ENCODE data around the gene ANK3. TPM values are rescaled to one million over a fixed set of nuclear protein-coding genes. Genes with fewer than 3 reads are reported as not detected.

Gene ANK3
- polyA plus RNA-seq, 1 donor from 2014 or later = 114 TPM

- no peak overlapping the region for H3K9ac ChIP-seq (ENCODE audit: low read length)
Observed at GRCh38 chr10:60139290-60139689, 250.4 kb downstream of the ANK3 start.

GRCh38 chr10:60138842-60139241 lies 250.8 kb downstream of the ANK3 start:
- H3K27me3 ChIP-seq (ENCODE audit: insufficient read depth, low read depth, low read length) = no peaks in the 10 kb centered on the region
- no peak overlapping the region for H3K4me3 ChIP-seq (ENCODE audit: low read length)
- H2AFZ ChIP-seq (ENCODE audit: low read depth, low read length) = no peak overlapping the region
- no peaks in the 10 kb centered on the region for H4K20me1 ChIP-seq (ENCODE audit: insufficient read depth)
- H3K9ac ChIP-seq (ENCODE audit: low read length) = no peak overlapping the region
- TF ChIP-seq RAD21 (conservative IDR thresholded peaks at IDR 0.05) (no peak), MXI1 (conservative IDR thresholded peaks at IDR 0.05; ENCODE audit: poor library complexity, severe bottlenecking) (no peak), EP300 (conservative IDR thresholded peaks at IDR 0.05; ENCODE audit: poor library complexity, severe bottlenecking) (no peak), POLR2AphosphoS5 (IDR thresholded peaks at IDR 0.05) (no peak), EZH2 (IDR thresholded peaks at IDR 0.05; ENCODE audit: borderline replicate concordance, insufficient read depth, low read length, poor library complexity, severe bottlenecking) (no peak), CTCF (IDR thresholded peaks at IDR 0.05; ENCODE audit: poor library complexity, severe bottlenecking) (no peak), TAF1 (IDR thresholded peaks at IDR 0.05; ENCODE audit: low read depth) (no peak), SMC3 (conservative IDR thresholded peaks at IDR 0.05; ENCODE audit: poor library complexity) (no peak)
- TF ChIP-seq, protein P1, sequence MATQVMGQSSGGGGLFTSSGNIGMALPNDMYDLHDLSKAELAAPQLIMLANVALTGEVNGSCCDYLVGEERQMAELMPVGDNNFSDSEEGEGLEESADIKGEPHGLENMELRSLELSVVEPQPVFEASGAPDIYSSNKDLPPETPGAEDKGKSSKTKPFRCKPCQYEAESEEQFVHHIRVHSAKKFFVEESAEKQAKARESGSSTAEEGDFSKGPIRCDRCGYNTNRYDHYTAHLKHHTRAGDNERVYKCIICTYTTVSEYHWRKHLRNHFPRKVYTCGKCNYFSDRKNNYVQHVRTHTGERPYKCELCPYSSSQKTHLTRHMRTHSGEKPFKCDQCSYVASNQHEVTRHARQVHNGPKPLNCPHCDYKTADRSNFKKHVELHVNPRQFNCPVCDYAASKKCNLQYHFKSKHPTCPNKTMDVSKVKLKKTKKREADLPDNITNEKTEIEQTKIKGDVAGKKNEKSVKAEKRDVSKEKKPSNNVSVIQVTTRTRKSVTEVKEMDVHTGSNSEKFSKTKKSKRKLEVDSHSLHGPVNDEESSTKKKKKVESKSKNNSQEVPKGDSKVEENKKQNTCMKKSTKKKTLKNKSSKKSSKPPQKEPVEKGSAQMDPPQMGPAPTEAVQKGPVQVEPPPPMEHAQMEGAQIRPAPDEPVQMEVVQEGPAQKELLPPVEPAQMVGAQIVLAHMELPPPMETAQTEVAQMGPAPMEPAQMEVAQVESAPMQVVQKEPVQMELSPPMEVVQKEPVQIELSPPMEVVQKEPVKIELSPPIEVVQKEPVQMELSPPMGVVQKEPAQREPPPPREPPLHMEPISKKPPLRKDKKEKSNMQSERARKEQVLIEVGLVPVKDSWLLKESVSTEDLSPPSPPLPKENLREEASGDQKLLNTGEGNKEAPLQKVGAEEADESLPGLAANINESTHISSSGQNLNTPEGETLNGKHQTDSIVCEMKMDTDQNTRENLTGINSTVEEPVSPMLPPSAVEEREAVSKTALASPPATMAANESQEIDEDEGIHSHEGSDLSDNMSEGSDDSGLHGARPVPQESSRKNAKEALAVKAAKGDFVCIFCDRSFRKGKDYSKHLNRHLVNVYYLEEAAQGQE (IDR thresholded peaks at IDR 0.05; ENCODE audit: borderline replicate concordance) = no peak
- H3K4me2 ChIP-seq (ENCODE audit: low read length) = no peak overlapping the region
- no peaks in the 10 kb centered on the region for H3K9me2 ChIP-seq (ENCODE audit: insufficient read depth, low read length)
- no peaks in the 10 kb centered on the region for H3K9me3 ChIP-seq (ENCODE audit: low read length)
- H3K79me2 ChIP-seq (replicated peaks; ENCODE audit: insufficient read depth, low read length) = no peaks in the 10 kb centered on the region
- peaks cover 18% of the 10 kb centered on the region for H3K36me3 ChIP-seq (ENCODE audit: insufficient read depth, low read length)
- no peak overlapping the region for H3K27ac ChIP-seq (ENCODE audit: low read length)
- no peaks in the 10 kb centered on the region for H3F3A ChIP-seq (ENCODE audit: insufficient read depth, low read length, poor library complexity, severe bottlenecking)

More at GRCh38 chr10:60139290-60139689, 250.4 kb downstream of the ANK3 start:
- H3K4me3 ChIP-seq (ENCODE audit: low read length) = no peak overlapping the region
- H2AFZ ChIP-seq (ENCODE audit: low read depth, low read length) = no peak overlapping the region
- H3K9me3 ChIP-seq (ENCODE audit: low read length) = no peaks in the 10 kb centered on the region
- peaks cover 14% of the 10 kb centered on the region for H3K36me3 ChIP-seq (ENCODE audit: insufficient read depth, low read length)
- no peaks in the 10 kb centered on the region for H3F3A ChIP-seq (ENCODE audit: insufficient read depth, low read length, poor library complexity, severe bottlenecking)
- H3K4me2 ChIP-seq (ENCODE audit: low read length) = no peak overlapping the region
- H3K27ac ChIP-seq (ENCODE audit: low read length) = no peak overlapping the region
- TF ChIP-seq EP300 (conservative IDR thresholded peaks at IDR 0.05; ENCODE audit: poor library complexity, severe bottlenecking) (no peak), CTCF (IDR thresholded peaks at IDR 0.05; ENCODE audit: poor library complexity, severe bottlenecking) (no peak), POLR2AphosphoS5 (IDR thresholded peaks at IDR 0.05) (no peak), EZH2 (IDR thresholded peaks at IDR 0.05; ENCODE audit: borderline replicate concordance, insufficient read depth, low read length, poor library complexity, severe bottlenecking) (no peak), MXI1 (conservative IDR thresholded peaks at IDR 0.05; ENCODE audit: poor library complexity, severe bottlenecking) (no peak), TAF1 (IDR thresholded peaks at IDR 0.05; ENCODE audit: low read depth) (no peak), SMC3 (conservative IDR thresholded peaks at IDR 0.05; ENCODE audit: poor library complexity) (no peak), RAD21 (conservative IDR thresholded peaks at IDR 0.05) (no peak)
- TF ChIP-seq, protein P1 (IDR thresholded peaks at IDR 0.05; ENCODE audit: borderline replicate concordance) = no peak
- H4K20me1 ChIP-seq (ENCODE audit: insufficient read depth) = no peaks in the 10 kb centered on the region
- no peaks in the 10 kb centered on the region for H3K9me2 ChIP-seq (ENCODE audit: insufficient read depth, low read length)
- H3K79me2 ChIP-seq (replicated peaks; ENCODE audit: insufficient read depth, low read length) = no peaks in the 10 kb centered on the region
- no peaks in the 10 kb centered on the region for H3K27me3 ChIP-seq (ENCODE audit: insufficient read depth, low read depth, low read length)
